Lower lobe of right lung (tissue), 2 donors: ENCODE measurements around the gene SLC2A1. TPM values are rescaled to one million over a fixed set of nuclear protein-coding genes. Genes with fewer than 3 reads are reported as not detected.

Experiments
- ATAC-seq, 2 donors: fragments of 200-7000 bp; cut with Tn5 transposase; one replicate each; pipeline ENCODE4 v1.9.1; 2020 to 2022; ENCODE audit warnings: mild to moderate bottlenecking in 2 of 2, moderate library complexity in 2 of 2
- DNase-seq: peaks from one replicate; pipeline ENCODE4 v3.0.0-alpha.2; 2020
- H3K27ac ChIP-seq: fragments of 200-600 bp; one replicate; pipeline ENCODE4 v1.8.0; 2022
- H3K27me3 ChIP-seq: fragments of 200-600 bp; one replicate; pipeline ENCODE4 v1.8.0; 2022; ENCODE audit warnings: low read depth
- H3K36me3 ChIP-seq: fragments of 200-600 bp; one replicate; pipeline ENCODE4 v1.8.0; 2022; ENCODE audit warnings: mild to moderate bottlenecking
- H3K4me1 ChIP-seq: fragments of 200-600 bp; one replicate; pipeline ENCODE4 v1.8.0; 2022
- H3K4me3 ChIP-seq: fragments of 200-600 bp; one replicate; pipeline ENCODE4 v1.8.0; 2022; ENCODE audit warnings: mild to moderate bottlenecking
- H3K9me3 ChIP-seq: fragments of 200-600 bp; one replicate; pipeline ENCODE4 v1.8.0; 2022
- intact Hi-C: fragments of 100-400 bp; cut with DNase I; formaldehyde crosslinking; loops from one replicate; pipeline ENCODE4 v1.11.0; 2022
- total RNA-seq: library from RNA; stranded (reverse); fragmentation: NEBNext Ultra II Directional; extraction: Animal tissue kit (Norgen Biotek cat#: 25700); gene quantifications from one replicate; pipeline ENCODE4 v1.2.1, GENCODE V29; 2021
- TF ChIP-seq, protein P1 (sequence below): fragments of 200-600 bp; IDR thresholded peaks from one replicate; pipeline ENCODE4 v1.8.0; 2022; ENCODE audit warnings: antibody characterized with exemption, mild to moderate bottlenecking
- donor health status: DM: no; HTN: yes; CAD: no; lungs with severe emphysema.

Gene SLC2A1
- total RNA-seq, 1 donor from 2014 or later = 10.6 TPM

DNA sequence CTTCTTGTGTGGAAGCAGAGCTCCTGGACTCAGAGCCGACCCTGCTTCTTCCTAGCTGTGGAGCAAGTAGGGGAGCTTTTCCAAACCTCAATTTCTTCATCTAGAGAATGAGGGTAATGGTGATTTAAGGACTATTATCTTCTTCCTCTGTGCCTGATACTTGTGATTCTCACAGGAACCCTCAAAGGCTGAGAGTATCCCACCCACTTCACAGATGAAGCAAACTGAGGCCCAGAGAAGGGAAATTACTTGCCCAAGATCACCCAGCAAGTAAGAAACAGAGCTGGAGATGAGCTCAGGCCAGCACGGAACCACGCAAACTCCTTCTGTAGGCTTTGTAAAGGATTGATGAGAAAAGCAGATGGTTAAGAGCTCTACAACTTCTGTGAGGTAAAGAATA is 15.1 kb upstream of the SLC2A1 start:
- DNase-seq (no peak), ATAC-seq (no peak)
- Histone ChIP-seq H3K4me1 (no peaks in the 10 kb centered on the region), H3K36me3 (no peaks in the 10 kb centered on the region), H3K4me3 (no peak overlapping the region), H3K9me3 (no peaks in the 10 kb centered on the region), H3K27ac (no peak overlapping the region), H3K27me3 (peaks cover under 1% of the 10 kb centered on the region)
- intact Hi-C loops = no loop called here
- TF ChIP-seq, protein P1, sequence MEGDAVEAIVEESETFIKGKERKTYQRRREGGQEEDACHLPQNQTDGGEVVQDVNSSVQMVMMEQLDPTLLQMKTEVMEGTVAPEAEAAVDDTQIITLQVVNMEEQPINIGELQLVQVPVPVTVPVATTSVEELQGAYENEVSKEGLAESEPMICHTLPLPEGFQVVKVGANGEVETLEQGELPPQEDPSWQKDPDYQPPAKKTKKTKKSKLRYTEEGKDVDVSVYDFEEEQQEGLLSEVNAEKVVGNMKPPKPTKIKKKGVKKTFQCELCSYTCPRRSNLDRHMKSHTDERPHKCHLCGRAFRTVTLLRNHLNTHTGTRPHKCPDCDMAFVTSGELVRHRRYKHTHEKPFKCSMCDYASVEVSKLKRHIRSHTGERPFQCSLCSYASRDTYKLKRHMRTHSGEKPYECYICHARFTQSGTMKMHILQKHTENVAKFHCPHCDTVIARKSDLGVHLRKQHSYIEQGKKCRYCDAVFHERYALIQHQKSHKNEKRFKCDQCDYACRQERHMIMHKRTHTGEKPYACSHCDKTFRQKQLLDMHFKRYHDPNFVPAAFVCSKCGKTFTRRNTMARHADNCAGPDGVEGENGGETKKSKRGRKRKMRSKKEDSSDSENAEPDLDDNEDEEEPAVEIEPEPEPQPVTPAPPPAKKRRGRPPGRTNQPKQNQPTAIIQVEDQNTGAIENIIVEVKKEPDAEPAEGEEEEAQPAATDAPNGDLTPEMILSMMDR = no peak

DNA sequence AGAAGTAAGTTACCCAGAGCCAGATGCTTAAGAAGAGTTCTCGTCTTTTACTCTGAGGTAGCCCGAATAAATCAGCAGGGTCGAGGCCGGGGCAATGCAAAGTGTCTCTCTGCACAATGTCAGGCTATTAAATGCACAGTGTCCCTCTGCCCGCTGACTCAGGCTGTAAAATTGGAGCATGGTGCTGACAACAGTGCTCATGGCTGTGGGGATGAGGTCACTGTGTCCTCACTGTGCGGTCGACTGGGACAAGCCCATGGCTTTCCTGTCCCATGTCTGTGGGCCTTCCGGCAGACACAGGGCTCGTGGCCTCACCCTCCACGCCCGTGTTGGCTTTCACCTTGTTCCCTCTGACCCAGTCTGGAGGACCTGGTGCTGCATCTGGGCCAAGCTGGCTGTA is 14.6 kb upstream of the SLC2A1 start:
- H3K27ac ChIP-seq = no peak overlapping the region
- no peak overlapping the region for H3K4me3 ChIP-seq
- TF ChIP-seq, protein P1 = no peak
- no peaks in the 10 kb centered on the region for H3K36me3 ChIP-seq
- no peaks in the 10 kb centered on the region for H3K27me3 ChIP-seq
- no peaks in the 10 kb centered on the region for H3K9me3 ChIP-seq
- intact Hi-C loops = no loop called here
- DNase-seq (no peak), ATAC-seq (no peak)
- H3K4me1 ChIP-seq = no peaks in the 10 kb centered on the region

DNA sequence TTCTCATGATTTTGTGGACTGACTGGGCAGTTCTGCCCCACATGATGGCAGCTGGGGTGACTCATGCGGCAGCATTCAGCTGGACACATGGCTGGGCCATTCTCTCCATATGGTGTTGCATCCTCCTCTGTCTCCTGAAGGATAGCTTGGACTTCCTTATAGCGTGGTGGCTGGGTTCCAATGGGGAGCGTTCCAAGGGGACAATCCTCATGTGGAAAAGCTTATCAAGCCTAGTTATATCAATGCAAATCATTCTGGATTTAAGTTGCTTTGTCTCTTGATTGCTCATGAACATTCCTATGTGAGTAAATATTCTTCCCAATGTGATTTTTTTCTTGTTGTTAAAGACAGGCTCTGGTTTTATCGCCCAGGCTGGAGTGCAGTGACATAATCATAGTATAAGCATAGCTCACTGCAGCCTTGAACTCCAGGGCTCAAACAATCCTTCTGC is 13.2 kb upstream of the SLC2A1 start:
- Histone ChIP-seq H3K4me1 (no peaks in the 10 kb centered on the region), H3K4me3 (no peak overlapping the region), H3K9me3 (no peaks in the 10 kb centered on the region), H3K36me3 (no peaks in the 10 kb centered on the region), H3K27me3 (no peaks in the 10 kb centered on the region), H3K27ac (no peak overlapping the region)
- intact Hi-C loops = no loop called here
- DNase-seq = no peak
- TF ChIP-seq, protein P1 = no peak
- ATAC-seq = no peak

DNA sequence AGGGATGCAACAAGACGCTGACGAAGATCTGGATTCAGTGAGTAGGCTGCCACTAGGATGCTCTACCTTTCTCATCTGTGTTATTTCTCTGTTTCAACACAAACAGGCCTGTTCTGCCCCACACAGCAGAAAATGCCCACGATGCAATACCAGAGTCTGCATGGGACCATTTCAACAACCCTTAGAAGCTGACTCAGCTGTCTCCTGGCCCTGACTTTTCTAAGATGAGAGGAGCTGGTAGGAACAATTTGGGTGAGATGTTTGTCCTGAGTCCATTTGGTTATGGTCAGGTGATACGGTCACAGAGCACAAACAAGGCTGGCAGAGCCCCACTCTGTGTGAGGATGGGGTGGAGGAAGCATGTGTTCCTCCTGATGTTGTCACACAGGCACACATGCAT is 11.5 kb upstream of the SLC2A1 start:
- H3K4me3 ChIP-seq = no peak overlapping the region
- H3K9me3 ChIP-seq = no peaks in the 10 kb centered on the region
- ATAC-seq (no peak), DNase-seq (no peak)
- no peaks in the 10 kb centered on the region for H3K36me3 ChIP-seq
- H3K27ac ChIP-seq = no peak overlapping the region
- intact Hi-C loops = no loop called here
- no peaks in the 10 kb centered on the region for H3K27me3 ChIP-seq
- TF ChIP-seq, protein P1 = no peak
- no peaks in the 10 kb centered on the region for H3K4me1 ChIP-seq

DNA sequence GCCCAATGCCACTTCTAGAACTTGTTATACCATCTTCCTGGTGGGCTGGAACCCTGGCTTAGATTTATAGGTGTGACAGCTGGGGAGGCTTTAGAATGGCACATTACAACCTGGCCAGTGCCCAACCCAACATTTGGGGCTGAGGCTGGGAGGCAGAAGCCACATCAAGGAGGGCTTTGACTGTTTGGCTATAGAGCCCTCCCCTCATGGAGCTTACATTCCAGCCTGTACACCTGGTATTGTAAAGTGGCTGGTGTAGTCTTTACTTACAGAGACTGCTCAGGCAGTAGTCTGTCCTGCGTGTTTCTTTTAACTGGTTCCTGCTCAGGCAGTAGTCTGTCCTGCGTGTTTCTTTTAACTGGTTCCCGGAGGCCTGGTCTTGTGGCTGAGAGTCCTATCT is 10.0 kb upstream of the SLC2A1 start:
- intact Hi-C loops = no loop called here
- Histone ChIP-seq H3K4me3 (no peak overlapping the region), H3K9me3 (no peaks in the 10 kb centered on the region), H3K4me1 (no peaks in the 10 kb centered on the region), H3K27ac (no peak overlapping the region), H3K27me3 (peaks cover 3% of the 10 kb centered on the region), H3K36me3 (no peaks in the 10 kb centered on the region)
- ATAC-seq (no peak), DNase-seq (no peak)
- TF ChIP-seq, protein P1 = no peak
